HuH-7 (cell line): ENCODE results near the gene RNF157.

Source experiments
- DNase-seq: peaks from one replicate; pipeline ENCODE4 v3.0.0; 2011; ENCODE audit warnings: low spot score

RNF157 gene

DNA sequence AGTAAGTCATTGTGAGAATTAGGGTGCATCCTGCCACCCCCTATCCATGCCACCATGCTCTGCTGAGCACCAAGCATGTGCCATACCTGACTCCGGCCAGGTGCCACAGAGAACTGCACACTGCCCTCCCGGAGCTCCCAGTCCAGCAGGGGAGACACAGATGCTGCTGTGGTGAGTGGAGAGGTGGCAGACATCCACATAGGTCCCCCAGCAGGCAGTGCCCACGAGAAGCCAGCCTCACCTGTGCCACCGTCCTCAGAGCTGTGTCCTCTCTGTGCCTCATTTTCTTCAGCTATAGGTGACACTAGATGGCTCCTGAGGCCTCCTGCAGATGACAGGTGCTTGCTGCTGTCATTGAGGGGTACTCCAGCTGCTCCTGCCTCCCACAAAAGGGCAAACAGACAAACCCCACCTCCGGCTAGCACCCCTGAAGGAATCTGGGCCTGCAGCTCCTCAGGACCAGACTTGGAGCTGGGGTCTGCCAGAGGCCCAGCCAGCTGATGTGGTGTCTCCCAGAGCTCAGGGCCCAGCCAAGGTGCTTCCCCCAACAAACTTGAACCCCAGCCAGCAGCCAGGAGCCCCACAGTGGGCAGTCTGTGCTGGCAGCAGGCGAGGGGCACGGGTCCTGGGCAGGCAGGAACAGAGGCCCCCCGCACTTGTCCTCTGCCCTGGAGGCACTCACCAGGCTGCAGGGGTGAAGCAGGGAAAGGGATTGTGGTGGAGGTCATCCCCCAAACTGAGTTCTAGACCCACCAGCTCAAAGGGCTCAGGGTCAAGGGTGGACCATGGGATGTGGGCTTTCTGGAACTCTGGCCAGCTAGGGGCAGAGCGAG, 116.3 kb downstream of the RNF157 start:
- peak; percentile 8 for DNase-seq

DNA sequence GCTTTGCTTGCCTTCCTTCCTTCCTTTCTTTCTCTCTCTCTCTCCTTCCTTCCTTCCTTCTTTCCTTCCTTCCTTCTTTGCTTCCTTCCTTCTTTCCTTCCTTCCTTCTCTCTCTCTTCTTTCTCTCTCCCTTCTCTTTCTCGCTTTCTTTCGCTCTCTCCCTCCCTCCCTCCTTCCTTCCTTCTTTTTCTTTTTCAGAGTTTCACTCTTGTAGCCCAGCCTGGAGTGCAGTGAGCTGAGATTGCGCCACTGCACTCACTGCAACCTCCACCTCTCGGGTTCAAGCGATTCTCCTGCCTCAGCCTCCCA, 117.1 kb downstream of the RNF157 start:
- no peak for DNase-seq

DNA sequence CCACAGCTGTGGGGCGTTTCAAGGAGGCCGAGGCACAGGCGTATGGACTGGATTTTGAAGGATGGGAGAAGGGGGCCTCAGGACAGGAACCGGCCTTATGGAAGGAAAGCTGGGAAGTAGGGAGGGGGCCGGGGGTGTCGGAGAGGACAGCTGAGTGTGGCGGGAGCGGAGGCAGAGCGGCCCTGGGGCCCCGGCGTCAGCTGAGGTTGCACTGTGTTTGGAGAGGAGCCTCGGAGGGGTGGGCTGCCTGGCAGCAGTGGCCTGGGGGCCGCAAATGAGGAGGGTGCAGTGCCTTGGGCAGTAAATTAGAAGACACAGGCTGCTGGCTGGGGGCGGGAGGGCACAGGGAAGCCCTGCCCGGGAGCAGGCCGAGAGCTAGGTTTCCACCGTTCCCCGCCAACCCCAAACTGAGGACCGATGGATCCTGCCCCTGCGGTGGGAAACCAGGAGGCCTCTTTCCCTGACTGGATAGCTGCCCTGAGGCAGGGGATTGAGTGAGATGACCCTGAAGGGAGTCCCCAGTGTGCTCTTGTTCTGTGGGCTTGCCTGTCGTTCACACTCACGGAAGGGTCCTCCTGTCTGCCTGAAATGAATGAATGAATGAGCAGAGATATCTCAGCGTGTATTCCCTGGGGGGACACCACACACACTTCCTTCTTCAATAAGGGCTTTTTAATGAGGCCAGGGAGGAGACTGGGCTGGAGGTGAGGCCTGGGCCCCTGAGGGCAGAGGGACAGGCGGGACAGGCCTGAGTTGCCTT, 117.7 kb downstream of the RNF157 start:
- no peak for DNase-seq

DNA sequence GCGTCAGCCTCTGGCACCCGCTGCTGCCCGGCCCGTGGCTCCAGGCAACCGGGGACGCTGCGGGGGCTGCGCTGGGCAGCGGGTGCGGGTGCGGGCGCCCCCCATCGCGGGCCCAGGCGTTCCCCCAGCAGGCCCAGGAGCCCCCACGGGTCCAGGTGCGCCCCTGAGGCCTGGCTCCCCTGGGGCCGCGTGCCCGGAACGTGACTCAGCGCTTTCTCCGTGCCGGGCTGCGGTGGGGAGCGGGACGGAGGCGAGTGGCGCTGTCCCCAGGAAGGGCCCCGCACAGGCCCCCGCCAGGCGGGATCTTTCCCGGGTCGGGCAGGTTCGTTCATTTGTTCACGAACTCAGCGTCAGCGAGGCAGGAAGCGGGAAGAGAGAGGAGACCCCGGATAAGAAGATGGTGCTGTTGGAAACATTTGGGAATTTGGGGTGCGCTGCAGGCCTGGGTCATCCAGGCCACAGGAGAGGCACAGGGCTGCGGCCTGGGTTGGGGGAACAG, 118.3 kb downstream of the RNF157 start:
- DNase-seq, result no peak

DNA sequence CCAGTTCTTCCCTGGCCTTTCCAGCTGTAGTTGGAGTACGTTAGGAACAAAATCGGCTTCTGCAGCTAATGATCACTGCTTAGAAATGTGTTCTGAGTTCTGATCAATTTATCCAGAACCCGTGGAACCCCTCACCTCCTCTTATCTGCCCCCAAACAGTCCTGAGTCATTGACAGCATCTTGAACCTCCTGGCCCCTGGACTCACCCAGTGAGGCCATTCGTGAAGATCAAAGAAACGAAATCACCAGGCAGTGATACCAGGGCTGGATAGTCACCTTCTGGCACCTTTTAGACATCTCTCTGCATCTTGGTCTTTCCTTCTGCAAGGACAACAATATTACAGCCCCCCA, 119.7 kb downstream of the RNF157 start:
- no peak for DNase-seq

DNA sequence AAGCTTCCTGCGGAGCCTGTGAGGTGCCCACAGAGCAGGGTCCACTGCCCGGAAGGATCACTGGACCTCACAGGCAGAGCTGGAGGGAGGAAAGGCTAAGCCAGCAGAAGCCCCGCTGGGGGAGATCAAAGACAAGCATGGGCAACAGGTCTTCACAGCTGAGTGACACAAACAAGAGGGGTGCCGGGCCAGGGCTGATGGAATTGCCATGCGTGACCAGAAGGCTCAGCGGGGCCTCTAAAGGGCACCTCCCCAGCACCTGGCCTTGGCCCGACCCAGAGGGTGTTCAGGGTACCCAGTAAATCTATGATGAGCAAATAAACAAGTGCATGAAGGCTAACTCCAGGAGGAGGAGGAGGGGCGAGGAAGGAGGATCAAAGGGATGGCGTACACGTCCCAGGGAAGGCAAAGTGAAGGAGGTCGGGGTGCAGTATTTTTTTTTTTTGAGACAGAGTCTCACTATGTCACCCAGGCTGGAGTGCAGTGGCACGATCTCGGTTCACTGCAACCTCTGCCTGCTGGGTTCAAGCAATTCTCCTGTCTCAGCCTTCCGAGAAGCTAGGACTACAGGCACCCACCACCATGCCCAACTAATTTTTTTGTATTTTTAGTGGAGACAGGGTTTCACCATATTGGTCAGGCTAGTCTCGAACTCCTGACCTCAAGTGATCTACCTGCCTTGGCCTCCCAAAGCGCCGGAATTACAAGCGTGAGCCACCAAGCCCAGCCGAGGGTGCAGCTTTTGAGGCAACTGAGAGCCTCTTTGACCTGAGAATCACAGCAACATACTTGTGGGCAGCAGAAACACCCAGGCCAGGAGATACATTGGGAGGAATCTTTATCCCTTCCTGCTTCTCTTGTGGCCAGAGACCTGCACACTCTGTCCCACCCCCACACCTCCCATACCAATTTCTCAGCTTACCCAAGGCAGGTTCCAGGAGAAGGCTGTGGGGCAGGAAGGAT, 120.6 kb downstream of the RNF157 start:
- no peak for DNase-seq

DNA sequence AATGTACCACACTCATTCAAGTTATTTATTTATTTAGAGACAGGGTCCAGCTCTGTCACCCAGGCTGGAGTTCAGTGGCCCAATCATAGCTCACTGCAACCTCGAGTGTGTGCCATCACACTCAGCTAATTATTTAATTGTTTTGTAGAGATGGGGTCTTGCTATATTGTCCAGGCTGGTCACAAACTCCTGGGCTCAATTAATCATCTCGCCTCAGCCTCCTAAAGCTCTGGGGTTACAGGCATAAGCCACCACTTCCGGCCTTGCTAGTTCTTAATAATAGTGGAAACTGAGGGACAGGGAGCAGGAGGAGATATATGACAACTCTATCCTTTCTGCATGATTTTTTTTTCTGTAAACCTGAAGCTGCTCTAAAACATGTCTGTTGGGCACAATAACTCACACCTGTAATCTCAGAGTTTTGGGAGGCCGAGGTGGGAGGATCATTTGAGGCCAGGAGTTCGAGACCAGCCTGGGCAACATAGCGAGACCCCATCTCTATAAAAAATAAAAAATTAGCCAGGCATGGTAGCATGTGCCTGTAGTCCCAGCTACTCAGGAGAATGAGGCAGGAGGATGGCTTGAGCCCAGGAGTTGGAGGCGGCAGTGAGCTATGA, 125.0 kb downstream of the RNF157 start:
- no peak for DNase-seq

DNA sequence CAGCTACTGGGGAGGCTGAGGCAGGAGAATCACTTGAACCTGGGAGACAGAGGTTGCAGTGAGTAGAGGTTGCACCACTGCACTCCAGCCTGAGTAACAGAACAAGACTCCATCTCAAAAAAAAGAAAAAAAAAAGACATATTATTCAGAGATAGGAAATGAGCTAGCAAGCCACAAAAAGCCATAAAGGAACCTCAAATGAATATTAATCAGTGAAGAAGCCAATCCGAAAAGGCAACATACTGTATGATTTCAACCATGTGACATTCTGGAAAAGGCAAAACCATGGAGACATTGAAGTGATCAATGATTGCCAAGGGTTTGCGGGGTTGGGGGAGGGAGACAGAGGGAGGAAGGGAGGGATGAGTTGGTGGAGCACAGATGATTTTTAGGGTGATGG, 128.3 kb downstream of the RNF157 start:
- no peak for DNase-seq

DNA sequence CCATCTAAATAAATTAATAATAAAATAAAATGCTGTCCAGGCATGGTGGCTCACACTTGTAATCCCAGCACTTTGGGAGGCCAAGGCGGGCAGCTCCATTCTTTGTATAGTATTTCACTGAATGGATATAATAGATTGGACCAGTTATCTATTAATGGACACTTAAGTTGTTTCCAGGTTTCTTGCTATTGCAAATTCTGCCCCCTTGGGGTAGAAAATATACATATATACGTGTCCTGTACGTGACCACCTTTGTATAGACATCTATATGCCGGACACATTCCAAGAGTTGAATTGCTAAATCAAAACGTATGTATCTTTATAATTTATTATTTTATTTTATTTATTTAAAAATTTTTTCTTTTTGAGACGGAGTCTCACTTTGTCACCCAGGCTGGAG, 132.8 kb downstream of the RNF157 start:
- DNase-seq, result no peak

DNA sequence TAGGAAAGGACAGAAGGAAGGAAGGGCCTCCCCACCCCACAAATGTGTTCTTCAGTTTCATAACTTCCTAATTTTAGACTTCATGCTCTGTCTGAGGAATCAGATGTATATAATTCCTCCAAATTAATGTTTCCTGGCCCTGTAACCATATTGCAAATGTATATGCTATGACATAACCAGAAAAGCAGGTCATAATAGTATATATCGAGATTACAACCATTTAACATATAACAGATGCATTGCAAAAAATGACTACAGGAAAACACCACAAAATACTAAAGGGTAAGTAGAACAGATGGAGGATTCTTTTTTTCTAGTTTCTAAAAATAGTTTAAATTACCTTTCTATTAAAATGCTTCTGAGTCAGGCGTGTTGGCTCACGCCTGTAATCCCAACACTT, 133.6 kb downstream of the RNF157 start:
- no peak for DNase-seq

DNA sequence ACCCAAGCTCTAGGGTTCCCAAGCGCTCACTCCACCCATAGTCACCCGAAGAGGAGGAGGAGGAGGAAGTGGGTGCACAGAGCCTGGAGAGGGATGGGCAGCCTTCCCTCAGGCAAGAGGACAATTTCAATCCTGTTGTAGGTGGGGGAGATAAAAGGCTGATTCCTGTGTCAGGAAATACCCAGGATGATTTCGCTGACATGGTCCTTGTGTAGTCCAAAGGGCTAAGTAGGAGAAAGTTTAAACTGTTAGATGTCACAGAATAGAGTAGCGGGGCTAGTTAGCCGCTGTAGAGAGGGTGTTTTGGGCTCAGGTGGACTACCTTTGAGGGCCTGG, 135.4 kb downstream of the RNF157 start:
- DNase-seq, result no peak

DNA sequence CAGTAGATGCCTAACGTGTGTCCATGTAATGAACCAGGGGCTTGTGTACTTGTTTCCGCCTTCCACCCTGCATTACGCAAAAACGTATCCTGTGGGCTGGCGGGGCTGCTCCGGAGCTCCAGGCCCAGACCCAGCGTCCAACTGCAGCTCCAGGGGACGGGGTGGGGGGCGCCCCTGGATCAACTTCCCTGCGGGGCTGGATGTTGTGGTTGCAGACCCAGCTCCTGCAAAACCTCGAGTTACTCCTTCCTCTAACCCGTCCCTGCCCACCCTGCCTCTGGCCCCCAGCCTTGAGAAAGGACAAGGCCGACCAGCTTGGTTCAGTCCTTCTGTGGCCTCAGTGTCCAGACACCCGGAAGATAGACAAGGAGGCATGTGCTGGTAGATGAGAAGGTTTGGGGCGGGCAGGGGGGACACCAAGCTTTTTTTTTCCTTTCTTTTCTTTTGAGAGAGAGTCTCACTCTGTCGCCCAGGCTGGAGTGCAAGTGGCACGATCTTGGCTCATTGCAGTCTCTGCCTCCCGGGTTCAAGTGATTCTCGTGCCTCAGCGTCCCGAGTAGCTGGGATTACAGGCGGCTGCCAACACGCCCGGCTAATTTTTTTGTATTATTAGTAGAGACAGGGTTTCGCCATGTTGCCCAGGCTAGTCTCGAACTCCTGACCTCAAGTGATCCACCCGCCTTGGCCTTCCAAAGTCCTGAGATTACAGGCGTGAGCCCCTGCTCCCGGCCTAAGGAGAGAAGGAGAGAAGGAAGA, 136.0 kb downstream of the RNF157 start:
- DNase-seq, result no peak

DNA sequence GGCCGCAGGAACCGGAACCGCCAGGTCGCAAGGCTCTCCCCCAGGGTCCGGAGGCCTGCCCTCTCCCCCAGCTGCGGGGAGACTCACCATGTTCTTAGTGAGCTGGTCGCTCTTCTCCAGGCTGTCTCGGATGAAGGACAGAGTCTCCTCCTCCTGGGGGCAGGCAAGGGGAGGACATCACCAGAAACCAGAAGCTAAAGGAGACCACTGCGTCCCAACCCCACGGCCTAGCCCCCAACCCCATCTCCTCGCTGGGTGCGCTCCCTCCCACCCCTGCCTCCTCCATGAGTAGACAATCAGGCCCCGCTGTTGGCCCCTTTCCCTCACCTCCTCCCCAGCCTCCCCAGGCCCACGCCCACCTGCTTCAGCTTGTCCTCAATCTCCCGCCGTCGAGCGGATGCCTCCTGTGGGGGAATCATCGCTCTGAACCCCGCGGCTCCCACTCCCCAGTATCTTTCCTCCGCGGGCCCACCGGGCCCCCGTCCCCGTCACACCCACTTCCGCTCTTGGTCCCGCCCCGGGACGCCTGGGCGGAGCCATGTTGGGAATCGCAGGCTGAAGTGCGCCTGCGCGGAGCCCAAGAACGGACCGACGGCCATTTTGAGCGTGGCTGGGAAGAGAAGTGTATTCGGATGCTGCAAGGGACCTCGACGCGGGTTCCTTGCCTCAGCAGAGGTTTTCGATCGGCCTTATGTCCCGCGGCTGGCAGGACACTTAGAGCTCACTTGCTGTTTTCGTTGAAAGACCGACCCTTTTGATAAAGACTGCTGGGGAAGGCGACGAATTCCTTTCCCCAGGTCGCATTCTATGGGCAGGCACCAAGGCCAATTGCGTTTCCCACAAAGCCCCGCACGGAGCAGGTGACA, 136.8 kb downstream of the RNF157 start, which contains the start of gene EXOC7:
EXOC7 (minus strand) TSS at position 514 of the 866 bp plus-strand sequence; CDS start at position 419, 95 bp downstream.
- DNase-seq, result peak; percentile 97

DNA sequence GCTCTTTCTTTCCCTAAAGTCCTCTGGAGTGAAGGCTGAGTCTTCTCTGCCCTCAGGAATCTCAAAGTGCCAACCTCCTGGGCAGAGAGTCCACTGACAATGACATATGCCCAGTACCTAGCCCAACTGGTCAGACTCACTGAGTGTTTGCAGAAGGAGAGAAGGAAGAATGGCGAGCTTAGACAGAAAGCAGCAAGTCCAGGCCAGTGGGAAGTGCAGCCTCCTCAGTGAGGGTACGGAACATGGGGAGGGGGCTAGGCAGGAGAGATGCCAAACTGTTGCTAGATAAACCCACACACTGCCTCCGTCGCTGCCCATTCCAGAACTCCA, 137.4 kb downstream of the RNF157 start:
- no peak for DNase-seq

DNA sequence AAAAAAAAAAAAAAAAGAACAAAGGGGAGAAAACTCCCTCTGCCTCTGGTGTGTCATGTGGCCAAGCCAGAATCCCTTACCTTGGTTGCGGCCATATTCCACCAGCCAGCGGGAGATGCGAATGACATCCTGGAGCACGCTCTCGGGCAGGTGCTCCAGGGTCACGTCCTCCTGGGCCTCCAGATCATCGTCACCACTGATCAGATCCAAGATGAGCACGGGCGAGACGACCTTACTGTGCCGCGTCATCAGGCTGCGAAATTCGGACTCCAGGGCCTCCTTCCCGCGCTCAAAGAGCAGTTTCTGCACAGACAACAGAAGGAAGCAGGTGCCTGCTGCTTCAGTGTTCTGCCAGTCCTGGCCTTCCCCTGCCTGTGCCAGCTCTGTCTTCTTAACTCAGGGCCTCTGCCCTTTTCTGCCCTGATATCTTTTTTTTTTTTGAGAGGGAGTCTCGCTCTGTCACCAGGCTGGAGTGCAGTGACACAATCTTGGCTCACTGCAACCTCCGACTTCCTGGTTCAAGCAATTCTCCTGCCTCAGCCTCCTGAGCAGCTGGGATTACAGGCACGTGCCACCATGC, 142.5 kb downstream of the RNF157 start:
- no peak for DNase-seq

DNA sequence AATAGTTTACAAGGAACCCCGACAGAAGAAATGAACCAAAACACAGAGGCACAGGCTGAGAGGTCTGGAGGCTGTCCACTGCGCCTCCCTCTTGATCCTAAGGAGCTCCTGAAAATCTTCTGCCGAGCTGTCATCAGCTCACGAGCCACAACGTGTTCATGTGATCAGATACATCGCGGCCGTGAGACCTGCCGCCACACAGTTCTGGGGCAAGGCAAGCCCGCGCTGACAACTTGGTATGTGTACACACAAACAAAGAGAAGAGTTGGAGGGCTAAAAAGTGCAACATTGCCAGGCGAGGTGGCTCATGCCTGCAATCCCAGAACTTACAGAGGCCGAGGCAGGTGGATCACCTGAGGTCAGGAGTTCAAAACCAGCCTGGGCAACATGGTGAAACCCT, 144.3 kb downstream of the RNF157 start:
- DNase-seq, result no peak

DNA sequence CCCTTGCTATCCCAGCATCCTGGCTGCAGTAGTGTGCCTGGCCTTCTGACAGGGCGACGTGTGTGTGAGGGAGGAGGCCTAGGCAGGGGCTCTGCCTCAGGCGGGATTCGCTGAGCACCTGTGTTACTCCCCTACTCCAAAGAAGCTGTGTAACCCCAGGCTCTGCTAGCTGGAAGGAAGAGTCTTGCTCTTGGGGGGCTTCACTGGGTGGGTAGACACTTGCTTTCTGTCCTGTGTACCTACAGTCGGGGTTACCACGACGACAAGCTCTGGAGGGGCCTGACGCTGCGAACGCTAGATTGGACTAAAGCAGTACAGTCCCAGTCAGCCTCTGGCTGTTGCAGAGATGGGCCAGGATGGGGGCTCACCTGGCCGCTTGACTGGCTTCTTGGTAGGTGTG, 146.2 kb downstream of the RNF157 start:
- no peak for DNase-seq

DNA sequence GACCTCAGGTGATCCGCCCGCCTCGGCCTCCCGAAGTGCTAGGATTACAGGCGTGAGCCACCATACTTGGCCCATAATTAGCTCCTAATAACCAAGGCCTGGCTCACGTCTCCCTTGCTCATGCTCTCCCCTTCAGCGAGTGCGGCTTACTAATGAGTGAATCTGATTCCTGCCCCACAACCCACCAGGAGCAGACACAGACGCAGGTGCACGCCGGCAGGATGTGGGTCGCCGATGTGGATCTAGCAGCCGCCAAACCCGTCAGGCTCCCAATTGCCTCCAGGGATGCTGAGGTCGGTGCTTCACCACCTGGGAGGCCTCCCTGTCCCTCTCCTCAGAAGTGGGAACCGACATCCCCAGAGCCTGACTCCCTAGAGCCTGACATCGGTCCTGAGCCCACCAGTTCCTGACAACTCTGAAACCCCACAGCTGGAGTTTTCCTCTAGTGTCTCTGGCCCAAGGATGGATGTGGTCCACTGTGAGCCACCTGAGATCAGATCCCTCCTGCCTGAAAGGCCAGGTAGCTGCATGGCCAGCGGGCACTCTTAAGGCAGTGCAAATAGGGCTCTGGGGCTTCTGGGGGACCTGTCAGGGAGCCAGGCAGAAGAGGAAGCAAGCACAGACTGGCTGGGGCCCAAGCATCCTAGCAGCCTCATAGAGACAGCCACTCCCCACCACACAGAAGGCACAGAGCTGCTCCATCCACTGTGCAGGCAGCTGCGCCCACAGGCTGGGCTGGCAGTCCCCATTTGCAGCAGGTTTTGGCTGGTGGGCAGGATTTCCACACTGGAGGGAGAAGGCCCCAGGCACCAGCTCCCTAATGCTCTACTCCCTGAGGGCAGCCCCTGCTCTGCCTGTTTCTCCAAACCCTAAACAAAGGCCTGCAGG, 147.5 kb downstream of the RNF157 start:
- DNase-seq, result no peak
